KOPT-K1 (cell line): Measurements from ENCODE around the gene FAT1.

Source experiments
- H3K27ac ChIP-seq: fragments of 200-600 bp; sonication (generic); 2 replicates; pipeline ENCODE4 v1.5.1; 2016; ENCODE audit warnings: antibody characterized with exemption, mild to moderate bottlenecking, low read depth, low read length; ENCODE audit not compliant: poor library complexity, severe bottlenecking
- H3K36me3 ChIP-seq: fragments of 200-600 bp; sonication (generic); 2 replicates; pipeline ENCODE4 v1.5.1; 2017; ENCODE audit warnings: antibody characterized with exemption, mild to moderate bottlenecking, low read length, moderate library complexity; ENCODE audit not compliant: insufficient read depth
- H3K9me3 ChIP-seq: fragments of 200-600 bp; sonication (generic); 2 replicates; pipeline ENCODE4 v1.5.1; 2017; ENCODE audit warnings: antibody characterized with exemption, low read length, mild to moderate bottlenecking; ENCODE audit not compliant: insufficient read depth, poor library complexity, severe bottlenecking

FAT1 gene

GRCh38 chr4:186736466-186736865 lies 12.8 kb upstream of the FAT1 start:
- no peaks in the 10 kb centered on the region for H3K9me3 ChIP-seq
- no peaks in the 10 kb centered on the region for H3K36me3 ChIP-seq
- H3K27ac ChIP-seq = no peak overlapping the region

GRCh38 chr4:186734251-186734650 lies 10.6 kb upstream of the FAT1 start:
- no peaks in the 10 kb centered on the region for H3K36me3 ChIP-seq
- no peak overlapping the region for H3K27ac ChIP-seq

GRCh38 chr4:186733778-186734177 lies 10.1 kb upstream of the FAT1 start:
- H3K9me3 ChIP-seq = no peaks in the 10 kb centered on the region
- no peak overlapping the region for H3K27ac ChIP-seq
- no peaks in the 10 kb centered on the region for H3K36me3 ChIP-seq

More at GRCh38 chr4:186734251-186734650, 10.6 kb upstream of the FAT1 start:
- H3K9me3 ChIP-seq = no peaks in the 10 kb centered on the region

GRCh38 chr4:186730621-186731020 lies 7.0 kb upstream of the FAT1 start:
- Histone ChIP-seq H3K27ac (no peak overlapping the region), H3K36me3 (no peaks in the 10 kb centered on the region), H3K9me3 (no peaks in the 10 kb centered on the region)

- H3K9me3 ChIP-seq = no peaks in the 10 kb centered on the region
- no peaks in the 10 kb centered on the region for H3K36me3 ChIP-seq
- no peak overlapping the region for H3K27ac ChIP-seq
Measured at GRCh38 chr4:186729856-186730255, 6.2 kb upstream of the FAT1 start.

- Histone ChIP-seq H3K9me3 (no peaks in the 10 kb centered on the region), H3K27ac (no peak overlapping the region), H3K36me3 (no peaks in the 10 kb centered on the region)
Measured at GRCh38 chr4:186728631-186729271, 5.1 kb upstream of the FAT1 start.

- Histone ChIP-seq H3K36me3 (no peaks in the 10 kb centered on the region), H3K27ac (no peak overlapping the region), H3K9me3 (no peaks in the 10 kb centered on the region)
Measured at GRCh38 chr4:186727977-186728519, 4.4 kb upstream of the FAT1 start.

- H3K9me3 ChIP-seq = no peaks in the 10 kb centered on the region
- H3K27ac ChIP-seq = no peak overlapping the region
- no peaks in the 10 kb centered on the region for H3K36me3 ChIP-seq
Measured at GRCh38 chr4:186727169-186727976, 3.7 kb upstream of the FAT1 start.

GRCh38 chr4:186726426-186727168 lies 2.9 kb upstream of the FAT1 start:
- Histone ChIP-seq H3K36me3 (no peaks in the 10 kb centered on the region), H3K9me3 (no peaks in the 10 kb centered on the region), H3K27ac (peak overlapping the region; percentile 30)

GRCh38 chr4:186725469-186726425 lies 2.1 kb upstream of the FAT1 start:
- Histone ChIP-seq H3K27ac (peak overlapping the region; percentile 30), H3K36me3 (no peaks in the 10 kb centered on the region; the same call in 1 of the 2 replicates), H3K9me3 (peaks cover 2% of the 10 kb centered on the region)

- no peaks in the 10 kb centered on the region; the same call in none of the 2 replicates for H3K36me3 ChIP-seq
- H3K27ac ChIP-seq = no peak overlapping the region
- H3K9me3 ChIP-seq = peaks cover 10% of the 10 kb centered on the region
Measured at GRCh38 chr4:186724864-186725468, 1.3 kb upstream of the FAT1 start.

GRCh38 chr4:186724058-186724863 lies 605 bp upstream of the FAT1 start:
- Histone ChIP-seq H3K27ac (peak overlapping the region; percentile 78), H3K36me3 (no peaks in the 10 kb centered on the region; the same call in none of the 2 replicates), H3K9me3 (peaks cover 17% of the 10 kb centered on the region)

GRCh38 chr4:186722796-186723291 lies 812 bp downstream of the FAT1 start:
- no peaks in the 10 kb centered on the region; the same call in none of the 2 replicates for H3K36me3 ChIP-seq
- peak overlapping the region; percentile 78 for H3K27ac ChIP-seq
- H3K9me3 ChIP-seq = peaks cover 29% of the 10 kb centered on the region
